Psoas muscle (tissue), 8 donors: Measurements from ENCODE around the gene KCNAB1. TPM values are rescaled to one million over a fixed set of nuclear protein-coding genes. Genes with fewer than 3 reads are reported as not detected.

Source experiments
- ATAC-seq, 4 donors: fragments of 200-7000 bp; cut with Tn5 transposase; one replicate each; pipeline ENCODE4 v1.9.1; 2020; ENCODE audit warnings: moderate library complexity in 3 of 4, mild to moderate bottlenecking in 2 of 4
- DNase-seq, 2 donors: peaks; one replicate each; pipeline ENCODE4 v3.0.0-alpha.2; 2020
- H3K27ac ChIP-seq: fragments of 200-600 bp; one replicate; pipeline ENCODE4 v1.8.0; 2022
- H3K27me3 ChIP-seq, 3 donors: fragments of 200-600 bp in 1 of 3; one replicate each; pipeline versions ENCODE4 v1.6.1 to v1.8.0; 2013 to 2022; ENCODE audit warnings: low read length in 2 of 3, mild to moderate bottlenecking in 2 of 3, moderate library complexity in 1 of 3; ENCODE audit not compliant: insufficient read depth in 3 of 3
- H3K36me3 ChIP-seq, 2 donors: fragments of 200-600 bp in 1 of 2; one replicate each; pipeline versions ENCODE4 v1.6.1 to v1.8.0; 2013 to 2022; ENCODE audit warnings: low read depth in 1 of 2, mild to moderate bottlenecking in 1 of 2, moderate library complexity in 1 of 2; ENCODE audit not compliant: insufficient read depth in 1 of 2
- H3K4me1 ChIP-seq: fragments of 200-600 bp; one replicate; pipeline ENCODE4 v1.8.0; 2022
- H3K4me3 ChIP-seq: fragments of 200-600 bp; one replicate; pipeline ENCODE4 v1.8.0; 2022; ENCODE audit warnings: mild to moderate bottlenecking
- H3K9me3 ChIP-seq: fragments of 200-600 bp; one replicate; pipeline ENCODE4 v1.8.0; 2022
- CTCF ChIP-seq: fragments of 200-600 bp; IDR thresholded peaks from one replicate; pipeline ENCODE4 v1.8.0; 2022; ENCODE audit warnings: antibody characterized with exemption
- WGBS, 3 donors: extraction: QIAGEN DNeasy Blood & Tissue Kit; methylation state at CpG; one replicate each; pipeline versions ENCODE4 v1.1.6 to v1.1.7; 2013; 5-methylcytosine and 5-hydroxymethylcytosine counted together
- intact Hi-C, 2 donors: fragments of 100-400 bp; cut with DNase I; formaldehyde crosslinking; loops; one replicate each; pipeline versions ENCODE4 v1.11.0 to v1.14.2; 2022
- polyA plus RNA-seq, 3 donors: library from polyadenylated mRNA; stranded (reverse); fragments of 200-250 nt; gene quantifications; one replicate each; pipeline ENCODE4 v1.2.3, GENCODE V29; 2013
- total RNA-seq, 4 donors: library from RNA; stranded (reverse); fragmentation: NEBNext Ultra II Directional in 2 of 4; extraction: Animal tissue kit (Norgen Biotek cat#: 25700) in 2 of 4; gene quantifications; one replicate each; pipeline versions ENCODE4 v1.2.1 to v1.2.4, GENCODE V29; 2021 to 2023
- donor health status: healthy with polysubstance abuse.
- donor health status: DM: no; HTN: no; CAD: no; lungs with moderate emphysema.
- donor health status: Bipolar disorder and iron deficiency.
- donor health status: healthy.
- donor health status: DM: yes; HTN: yes; CAD: no.
- donor health status: DM: no; HTN: no; CAD: no.
- donor health status: DM: no; HTN: no; CAD: no.
- donor health status: DM: yes; HTN: yes; CAD: no.

Gene KCNAB1
- total and polyA plus RNA-seq, 7 donors, result 0.66 to 3.1 (median 0.91) TPM

GRCh38 chr3:156443079-156443478 lies 322.7 kb downstream of the KCNAB1 start:
- Histone ChIP-seq H3K27ac (no peak overlapping the region), H3K36me3 (no peaks in the 10 kb centered on the region), H3K4me1 (no peaks in the 10 kb centered on the region), H3K9me3 (no peaks in the 10 kb centered on the region), H3K27me3 (no peaks in the 10 kb centered on the region), H3K4me3 (no peak overlapping the region)
- intact Hi-C loops, result no loop called here
- 81 to 84% (median 84%) methylated on average over 5 of the region's 5 CpGs for WGBS, 3 donors
- TF ChIP-seq CTCF, result no peak
- ATAC-seq, result no peak
- no peak for DNase-seq

GRCh38 chr3:156445117-156446090 lies 325.0 kb downstream of the KCNAB1 start:
- H3K9me3 ChIP-seq, result no peaks in the 10 kb centered on the region
- no peaks in the 10 kb centered on the region for H3K27me3 ChIP-seq
- no peak for TF ChIP-seq CTCF
- H3K27ac ChIP-seq, result no peak overlapping the region
- 91 to 97% (median 95%) methylated on average over 10 of the region's 10 CpGs for WGBS, 3 donors
- H3K36me3 ChIP-seq, result no peaks in the 10 kb centered on the region
- DNase-seq (no peak), ATAC-seq (no peak)
- intact Hi-C loops, result no loop called here
- no peaks in the 10 kb centered on the region for H3K4me1 ChIP-seq
- no peak overlapping the region for H3K4me3 ChIP-seq

GRCh38 chr3:156448300-156448699 lies 327.9 kb downstream of the KCNAB1 start:
- Histone ChIP-seq H3K4me1 (no peaks in the 10 kb centered on the region), H3K36me3 (no peaks in the 10 kb centered on the region), H3K9me3 (no peaks in the 10 kb centered on the region), H3K27ac (no peak overlapping the region), H3K4me3 (no peak overlapping the region), H3K27me3 (no peaks in the 10 kb centered on the region)
- DNase-seq (no peak), ATAC-seq (no peak)
- WGBS, 3 donors, result 79 to 100% (median 94%) methylated on average over 1 of the region's 1 CpG
- no peak for TF ChIP-seq CTCF
- intact Hi-C loops, result no loop called here

- intact Hi-C loops, result loop anchor here in 1 of 2 donors (5.0 kb wide), 1 partner anchor 298 kb away; no protein-coding TSS in a partner anchor
- TF ChIP-seq CTCF, result peak; percentile 53
Observed at GRCh38 chr3:156449710-156450574, 329.6 kb downstream of the KCNAB1 start.

More at GRCh38 chr3:156449710-156450574, 329.6 kb downstream of the KCNAB1 start:
- WGBS, 3 donors, result 55 to 69% (median 61%) methylated on average over 2 of the region's 2 CpGs
- DNase-seq, result no peak
- ATAC-seq, result peak in 1 of 4 donors; percentile 53
- H3K9me3 ChIP-seq, result no peaks in the 10 kb centered on the region
- no peaks in the 10 kb centered on the region for H3K27me3 ChIP-seq
- H3K27ac ChIP-seq, result no peak overlapping the region
- no peak overlapping the region for H3K4me3 ChIP-seq
- no peaks in the 10 kb centered on the region for H3K36me3 ChIP-seq
- H3K4me1 ChIP-seq, result no peaks in the 10 kb centered on the region
